ENCODE measurements around the gene AFTPH. TPM values are rescaled to one million over a fixed set of nuclear protein-coding genes. Genes with fewer than 3 reads are reported as not detected.

The AFTPH gene
- total and polyA plus RNA-seq, 9 of the 15 experiments (the other 6 are each of a cell fraction or from before 2014, with no cell fraction given) = 8.0 to 26.2 (median 13.8) TPM

- TF ChIP-seq TEAD1 (CRISPR knock-in tag; IDR thresholded peaks at IDR 0.05) = peak in 1 of 2 experiments; percentile 45; a peak in 1 of 4 replicates
- TF ChIP-seq TBP (optimal IDR thresholded peaks at IDR 0.05; ENCODE audit: low read depth, low read length) = peak; percentile 62
- TF ChIP-seq POLR2H (tag; IDR thresholded peaks at IDR 0.05; ENCODE audit: low read depth) = 0 out of 2 replicates have a peak, but pooled peaks have one; percentile 68
- TF ChIP-seq E2F1 (CRISPR knock-in tag; IDR thresholded peaks at IDR 0.05) = peak; percentile 63; the same call in 1 of the 2 replicates
- TF ChIP-seq ZNF592 (IDR thresholded peaks at IDR 0.05) = peak; percentile 66; the same call in 1 of the 2 replicates
- TF ChIP-seq FOXK1 (CRISPR knock-in tag; IDR thresholded peaks at IDR 0.05; ENCODE audit: borderline replicate concordance) = no peak
- no peak for TF ChIP-seq MEF2A (IDR thresholded peaks at IDR 0.05; ENCODE audit: control insufficient read depth, low read depth, low read length)
- peak; percentile 32 for TF ChIP-seq SMAD1 (IDR thresholded peaks at IDR 0.05; ENCODE audit: low read depth, low read length, partially characterized antibody)
- TF ChIP-seq ATF3 (IDR thresholded peaks at IDR 0.05) = no peak
- no peak for TF ChIP-seq ATF3 (CRISPR knock-in tag; conservative IDR thresholded peaks at IDR 0.05)
- TF ChIP-seq ELF1 (tag; IDR thresholded peaks at IDR 0.05) = peak; percentile 95
- TF ChIP-seq ZSCAN29 (IDR thresholded peaks at IDR 0.05) = no peak
- peak; percentile 88 for TF ChIP-seq RB1 (IDR thresholded peaks at IDR 0.05; ENCODE audit: low read depth)
- TF ChIP-seq RCOR1 (IDR thresholded peaks at IDR 0.05; ENCODE audit: borderline replicate concordance in 1 of 2, low read depth in 2 of 2, low read length in 2 of 2) = 0 out of 4 replicates have a peak, but pooled peaks of 1 of the 2 experiments have one; percentile 37
- peak; percentile 36 for TF ChIP-seq SAP30 (IDR thresholded peaks at IDR 0.05; ENCODE audit: borderline replicate concordance, insufficient read depth, low read depth, low read length, poor library complexity, severe bottlenecking)
- peak; percentile 93 for TF ChIP-seq ZBTB7A (IDR thresholded peaks at IDR 0.05; ENCODE audit: borderline replicate concordance, control insufficient read depth, low read depth, low read length)
- TF ChIP-seq VEZF1 (CRISPR knock-in tag; IDR thresholded peaks at IDR 0.05) = peak; percentile 79
These were observed 85.3 kb downstream of the AFTPH start (continued) for GRCh38 chr2:64609227-64609941.

Measured in K562 (cell line).